ENCODE results near the gene C2CD2.

The C2CD2 gene

DNA sequence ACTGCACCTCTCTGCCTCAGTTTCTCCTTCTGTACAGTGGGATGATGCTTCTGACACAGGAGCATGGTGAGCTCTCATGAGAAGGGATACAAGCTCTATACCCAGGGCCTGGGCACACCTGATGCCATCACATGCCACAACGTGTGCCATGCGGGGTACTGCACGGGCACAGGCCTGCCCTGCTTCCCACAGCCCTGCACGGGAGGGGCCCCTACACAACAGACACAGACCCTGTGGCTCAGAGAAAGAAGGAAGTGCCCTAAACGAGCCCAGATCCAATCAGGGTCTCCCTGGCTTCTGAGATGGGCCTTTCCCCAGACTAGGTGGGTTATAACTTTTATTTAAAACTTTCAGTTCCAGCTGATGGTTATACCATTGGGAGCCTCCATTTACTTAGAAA, 24.6 kb downstream of the C2CD2 start:
- no peak for DNase-seq

DNA sequence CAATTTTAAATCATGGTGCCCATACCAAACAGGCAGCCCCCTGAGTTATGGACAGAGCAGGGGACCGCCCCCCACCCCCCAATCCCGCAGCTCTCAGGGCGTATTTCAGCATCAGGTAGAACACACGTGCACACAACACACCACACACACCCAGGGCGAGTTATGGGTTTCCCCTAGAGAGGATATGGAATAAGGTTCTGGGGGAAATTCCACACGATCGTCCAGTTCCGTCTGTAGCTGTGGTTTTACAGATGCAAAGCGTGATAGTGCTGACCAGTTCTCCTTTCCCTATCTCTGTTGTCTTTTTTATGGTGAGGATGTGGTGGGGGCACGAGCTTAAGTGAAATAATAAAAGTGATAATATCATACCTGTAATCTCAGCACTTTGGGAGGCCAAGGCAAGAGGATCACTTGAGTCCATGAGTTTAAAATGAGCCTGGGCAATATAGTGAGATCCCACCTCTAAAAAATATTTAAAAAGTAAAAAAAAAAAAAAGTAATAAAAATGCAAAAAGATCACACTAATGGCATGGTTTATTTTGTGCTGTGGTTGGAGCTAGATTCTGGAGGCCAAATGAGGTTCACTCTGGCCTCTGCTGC, 25.1 kb downstream of the C2CD2 start:
- DNase-seq = no peak

DNA sequence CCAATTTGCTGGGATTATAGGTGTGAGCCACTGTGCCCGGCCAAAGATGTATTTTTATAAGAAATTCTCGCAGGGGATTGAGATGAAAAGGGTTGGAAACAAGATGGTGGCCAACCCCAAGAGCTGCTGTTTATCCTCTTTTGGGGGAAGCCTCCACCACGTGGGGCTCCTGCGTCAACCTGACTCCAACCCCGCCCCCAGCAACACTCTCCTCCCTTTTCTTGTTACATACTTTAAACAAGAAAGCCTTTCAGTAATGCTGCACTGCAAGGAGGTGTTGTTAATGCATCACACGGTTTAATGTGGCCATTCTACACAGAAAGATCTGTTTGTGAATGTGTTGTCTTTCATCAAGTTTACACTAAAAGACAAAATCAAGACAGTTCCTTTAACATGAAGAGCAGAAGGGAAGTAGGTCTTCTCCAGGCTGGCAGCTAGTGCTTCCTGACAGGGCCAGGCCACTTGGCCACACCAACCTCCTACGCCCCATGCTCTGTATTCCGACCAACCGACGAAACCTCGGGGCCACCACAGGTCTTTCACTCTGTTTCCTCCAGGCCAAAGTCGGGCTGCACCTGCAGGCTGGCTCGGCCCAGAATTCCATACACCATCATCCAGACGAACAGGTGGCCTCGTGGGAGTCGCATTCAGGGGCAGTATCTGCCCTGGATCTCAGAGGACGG, 25.9 kb downstream of the C2CD2 start:
- no peak for DNase-seq

- DNase-seq = no peak
These were observed 27.0 kb downstream of the C2CD2 start for GRCh38 chr21:41926807-41927171.

DNA sequence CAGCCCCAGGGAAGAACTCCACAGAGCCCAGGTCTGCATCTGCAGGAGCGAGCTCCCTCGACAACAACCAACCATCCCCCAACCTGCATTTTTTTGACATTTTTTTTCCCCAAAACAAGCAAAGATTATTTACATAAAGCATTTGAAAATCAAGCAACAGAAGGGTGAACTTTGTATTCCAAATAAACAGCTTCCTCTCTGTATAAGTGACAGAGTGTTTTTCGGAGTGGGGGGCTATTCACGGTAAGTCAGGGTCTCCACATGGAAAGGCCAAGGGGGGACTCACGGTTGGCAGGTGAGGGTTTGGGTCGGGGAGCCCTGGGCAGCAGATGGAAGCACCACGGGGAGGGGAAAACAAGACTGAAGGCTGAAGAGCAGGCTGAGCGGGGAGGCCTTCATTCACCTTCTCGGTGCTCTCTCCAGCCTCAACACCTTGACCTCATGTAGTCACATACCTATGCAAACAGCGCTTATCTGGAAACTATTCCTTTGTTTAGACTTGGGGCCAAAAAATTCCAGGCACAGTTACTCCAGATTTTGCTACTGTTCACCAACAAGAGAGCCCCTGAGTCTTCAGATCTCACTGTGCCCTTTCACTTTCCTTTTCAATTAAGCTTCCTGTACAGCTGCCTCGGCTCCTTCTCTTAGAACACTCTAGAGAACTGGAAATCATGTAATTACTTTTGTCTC, 27.6 kb downstream of the C2CD2 start:
- DNase-seq = no peak

DNA sequence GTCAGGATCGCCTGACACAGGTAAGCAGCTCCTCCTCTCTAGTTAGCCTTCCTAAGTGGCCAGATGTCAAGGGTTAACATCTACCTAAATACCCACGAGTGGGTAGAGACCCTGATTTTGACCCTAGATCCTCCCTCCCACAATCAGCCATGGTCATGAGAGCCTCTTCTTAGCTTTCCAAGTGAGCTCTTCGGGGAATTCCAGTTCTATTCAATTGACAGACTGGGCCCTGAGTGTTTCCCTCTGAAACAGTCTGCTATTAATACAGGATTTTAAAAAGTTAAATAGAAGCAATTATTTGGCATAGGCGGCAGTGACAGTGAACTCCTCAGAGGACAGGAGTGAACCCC, 28.1 kb downstream of the C2CD2 start:
- DNase-seq = no peak

GRCh38 chr21:41924368-41924754, 29.5 kb downstream of the C2CD2 start:
- no peak for DNase-seq

DNA sequence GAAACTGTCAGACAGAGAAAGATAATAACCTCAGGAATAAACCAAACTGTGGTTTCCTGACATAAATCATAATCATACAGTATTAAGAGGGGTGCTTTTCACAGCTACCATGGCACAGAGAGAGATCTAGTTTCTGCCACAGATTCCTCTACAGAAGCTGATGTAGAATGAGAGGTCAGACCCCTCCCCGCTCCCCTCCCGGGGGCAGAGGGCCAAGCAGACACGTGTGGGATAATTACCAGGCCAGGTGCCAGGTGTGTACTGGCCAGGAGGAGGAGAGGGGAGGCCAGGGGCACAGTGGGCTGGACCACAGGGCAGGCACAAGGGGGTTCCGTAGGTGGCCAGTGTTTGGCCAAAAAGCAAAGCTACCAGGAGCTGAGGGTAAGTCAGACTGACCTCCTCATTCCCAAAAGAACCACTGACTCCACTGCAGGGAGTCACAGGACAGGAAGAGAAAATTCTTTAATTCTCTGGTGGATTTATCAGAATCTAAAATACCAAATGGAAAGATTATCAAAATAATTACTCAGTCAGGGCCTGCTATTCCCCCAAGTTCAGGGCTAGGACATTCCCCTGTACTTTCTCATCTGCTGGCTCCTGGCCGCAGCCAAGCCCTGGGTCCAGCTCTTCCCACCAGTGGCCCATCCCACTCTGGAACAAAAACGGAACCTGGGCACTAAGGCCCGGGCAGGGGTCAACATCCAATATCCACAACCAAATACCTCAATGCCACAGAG, 30.0 kb downstream of the C2CD2 start:
- DNase-seq = no peak

- DNase-seq = no peak
These were observed 30.6 kb downstream of the C2CD2 start for GRCh38 chr21:41923186-41923585.

DNA sequence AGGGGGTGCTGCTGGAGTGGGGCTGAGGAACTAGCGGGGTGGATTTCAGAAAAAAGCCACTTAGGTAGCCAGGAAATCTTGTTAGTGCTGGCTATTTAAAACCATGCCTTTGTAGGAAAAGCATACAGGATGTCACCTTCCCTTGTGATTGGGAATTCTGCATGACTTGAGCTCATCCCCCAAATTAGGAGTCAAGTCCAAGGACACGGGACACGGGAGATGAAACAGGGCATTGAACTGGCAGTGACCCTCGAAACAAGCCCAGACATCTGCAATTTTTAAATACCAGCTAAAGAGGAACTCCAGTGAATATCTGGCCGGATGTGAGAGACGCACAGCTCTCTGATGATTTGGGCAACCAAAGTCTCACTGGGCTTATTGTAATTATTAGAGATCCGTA, 32.8 kb downstream of the C2CD2 start:
- DNase-seq = no peak

- DNase-seq = no peak
These were observed 33.3 kb downstream of the C2CD2 start for GRCh38 chr21:41920476-41920875.

DNA sequence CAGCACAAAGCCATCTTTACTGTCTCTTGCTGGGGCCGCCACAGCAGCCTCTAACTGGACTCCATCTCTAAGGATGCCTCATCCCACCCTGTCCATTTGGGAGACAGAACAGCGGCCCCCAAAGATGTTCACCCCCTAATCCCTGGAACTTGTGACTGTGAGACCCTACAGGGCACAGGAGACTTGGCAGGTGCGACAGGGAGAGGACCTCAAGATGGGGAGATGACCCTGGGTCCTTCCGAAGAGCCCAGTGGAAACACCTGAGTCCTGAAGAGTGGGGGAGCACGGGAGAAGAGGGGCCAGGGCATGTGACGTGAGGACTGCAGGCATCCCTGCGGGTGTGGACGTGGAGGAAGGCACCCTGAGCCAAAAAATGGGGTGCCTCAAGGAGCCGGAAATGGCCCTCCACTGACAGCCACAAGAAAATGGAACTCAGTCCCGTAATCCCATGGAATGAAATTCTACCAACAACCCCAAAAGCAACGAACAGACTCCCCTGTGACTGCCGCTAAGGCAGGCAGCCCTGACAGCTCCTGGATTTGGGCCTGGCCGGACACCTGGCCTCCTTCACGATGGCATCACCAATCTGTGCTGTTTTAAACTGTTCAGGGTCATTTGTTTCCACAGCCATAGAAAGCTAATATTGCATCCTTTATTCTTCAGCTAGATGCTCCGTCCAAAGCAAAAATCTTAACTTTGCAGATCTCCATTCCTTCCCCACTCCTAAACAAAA, 34.0 kb downstream of the C2CD2 start:
- no peak for DNase-seq

- no peak for DNase-seq
These were observed 35.1 kb downstream of the C2CD2 start for GRCh38 chr21:41918561-41919358.

DNA sequence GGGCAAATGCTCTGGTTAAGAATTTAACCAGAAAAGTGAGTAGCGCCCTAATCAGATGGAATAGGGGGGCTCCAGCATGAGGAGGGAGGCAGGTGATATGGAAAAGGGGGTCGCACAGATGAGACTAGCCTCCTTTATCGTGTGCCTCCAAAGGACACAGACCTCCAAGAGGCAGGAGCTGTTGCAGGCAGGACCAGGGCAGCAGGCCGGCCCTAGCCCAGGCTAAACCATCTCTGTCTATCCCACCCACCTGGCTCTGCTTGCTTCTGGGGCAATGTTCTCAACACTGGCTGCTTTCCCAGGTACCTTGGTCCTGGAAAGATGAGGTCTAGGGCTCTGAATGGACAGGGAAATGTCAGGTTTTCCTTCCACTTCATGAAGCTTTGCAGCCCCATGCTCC, 36.3 kb downstream of the C2CD2 start:
- DNase-seq = no peak

GRCh38 chr21:41916888-41917433, 36.9 kb downstream of the C2CD2 start:
- DNase-seq = no peak

GRCh38 chr21:41914965-41915364, 38.9 kb downstream of the C2CD2 start:
- DNase-seq = no peak

DNA sequence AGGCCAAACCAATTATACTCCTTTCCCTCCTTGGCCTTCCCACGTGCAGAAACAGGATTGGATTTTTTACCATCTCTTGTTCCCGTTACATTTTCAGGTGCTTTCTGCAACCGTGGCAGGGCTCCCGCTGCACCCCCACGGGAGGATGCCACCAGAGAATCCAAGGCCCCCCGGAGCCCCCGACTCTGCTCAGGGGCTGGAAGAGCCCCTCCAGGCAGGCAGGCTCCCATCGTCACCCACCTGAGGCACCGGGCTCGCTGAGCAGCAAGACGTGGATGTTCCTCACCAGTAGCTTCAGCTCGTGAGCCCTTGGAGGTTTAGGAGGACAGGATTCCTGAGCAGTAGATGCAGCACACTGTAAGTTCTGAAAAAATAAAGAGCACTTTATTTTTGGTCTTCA, 39.5 kb downstream of the C2CD2 start:
- DNase-seq = no peak

DNA sequence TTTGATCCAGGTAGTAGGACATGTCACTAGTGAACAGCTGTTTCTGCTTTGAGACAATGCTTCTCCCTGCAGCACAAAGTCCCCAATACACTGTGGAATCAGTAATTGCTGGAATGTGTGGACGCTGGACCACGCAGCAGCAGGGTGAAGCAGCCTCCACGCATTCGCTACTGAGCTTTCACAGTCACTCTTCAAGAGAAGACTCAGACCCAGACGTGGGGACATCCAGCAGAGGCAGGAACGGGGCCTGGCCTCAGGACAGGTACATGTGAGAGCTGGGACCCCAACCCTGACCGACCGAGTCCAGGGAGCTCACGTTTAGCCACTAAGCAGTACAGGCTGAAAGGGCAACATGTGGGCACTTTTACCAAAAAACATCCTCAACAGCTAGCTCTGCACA, 40.6 kb downstream of the C2CD2 start:
- no peak for DNase-seq

GRCh38 chr21:41908829-41909228, 45.0 kb downstream of the C2CD2 start:
- no peak for DNase-seq

DNA sequence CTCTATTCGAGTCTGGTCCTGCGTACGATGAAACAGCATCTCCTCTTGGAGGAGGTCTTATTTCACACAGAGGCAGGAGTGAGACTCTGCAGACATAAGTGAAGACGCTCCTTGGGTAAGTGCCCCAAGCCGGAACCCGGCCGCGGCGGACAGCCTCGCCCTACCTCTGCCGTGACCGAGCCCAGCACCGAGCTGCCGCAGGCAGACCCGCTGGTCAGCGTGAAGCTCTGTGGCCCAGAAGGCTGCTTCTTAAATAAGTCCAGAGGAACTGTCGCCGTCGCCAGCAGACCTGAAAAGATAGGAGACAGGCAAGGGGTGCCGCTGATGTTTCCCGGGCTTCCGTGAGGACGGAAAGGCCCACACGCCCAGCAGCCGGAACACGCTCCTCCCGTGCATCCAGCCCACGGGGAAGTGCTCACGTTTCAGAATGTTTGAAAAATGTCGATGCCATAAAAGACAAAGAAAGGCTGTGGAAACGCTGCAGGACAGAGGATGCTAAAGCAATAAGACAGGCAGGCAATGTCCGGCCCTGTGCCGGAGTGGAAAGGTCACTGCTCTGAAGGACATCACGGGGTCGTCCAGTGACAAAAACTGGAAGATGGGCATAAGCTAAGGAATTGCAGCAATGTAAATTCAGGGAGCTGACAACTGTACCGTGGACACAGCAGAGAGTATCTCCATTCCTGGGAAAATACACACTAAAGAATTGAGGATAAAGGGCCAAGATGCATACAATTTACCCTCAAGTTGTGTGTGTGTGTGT, 46.1 kb downstream of the C2CD2 start:
- DNase-seq = no peak

GRCh38 chr21:41906770-41907169, 47.0 kb downstream of the C2CD2 start:
- no peak for DNase-seq
